Thoracic aorta endothelial cell (primary cell): ENCODE results near the gene UGT2A3. TPM values are rescaled to one million over a fixed set of nuclear protein-coding genes. Genes with fewer than 3 reads are reported as not detected.

Source experiments
- small RNA-seq: library from RNA; depleted of rRNA; stranded (forward); fragments of <200 nt; gene quantifications from one replicate; pipeline ENCODE3, GENCODE V24; 2012
- total RNA-seq: library from RNA; depleted of rRNA; stranded (reverse); fragments of >200 nt; gene quantifications from 2 replicates; pipeline ENCODE4 v1.2.3, GENCODE V29; 2012

The UGT2A3 gene
- total RNA-seq, result not detected in 2 replicates

DNA sequence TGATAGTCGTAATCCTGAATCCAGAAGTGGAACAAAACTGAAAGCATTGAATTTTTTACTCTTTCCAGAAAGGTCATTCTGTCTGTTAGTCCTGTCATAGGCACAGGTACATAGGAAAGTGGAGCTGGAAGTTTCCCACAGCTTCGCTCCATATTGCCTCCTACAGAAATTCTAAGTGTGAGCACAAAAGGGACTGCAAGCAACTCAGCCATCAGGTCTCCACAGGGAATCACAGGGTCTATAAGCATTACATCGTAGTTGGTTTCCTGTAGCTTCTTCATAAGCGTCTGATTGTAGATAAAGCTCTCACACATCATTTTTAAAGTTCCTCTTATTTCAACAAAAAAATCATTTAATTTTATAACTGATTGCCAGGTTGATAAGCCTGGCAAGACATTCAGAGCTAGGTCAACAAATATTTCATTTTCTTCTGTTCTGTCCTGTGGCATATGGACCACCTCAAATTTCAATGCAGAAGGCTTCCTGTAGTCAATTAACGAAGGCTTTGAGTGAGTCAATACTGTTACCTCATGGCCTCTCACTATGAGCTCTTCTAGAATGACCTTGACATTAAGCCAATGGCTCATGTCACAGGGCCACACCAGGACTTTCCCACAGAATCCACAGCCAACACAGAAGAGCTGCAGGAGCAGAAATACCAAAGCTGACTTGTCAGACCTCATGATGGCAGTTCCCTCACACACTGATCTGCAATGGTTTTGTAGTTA, at the start of gene UGT2A3:
UGT2A3 (minus strand) TSS at position 727 of the 728 bp plus-strand sequence; CDS start at position 683, 44 bp downstream.

Small RNA genes within 50 kb of the gene (small RNA-seq; reads per million reads assigned to genes)
- gene AC021146.3 (not detected), gene AC021146.6 (not detected)

Other genes starting within 250 kb of the UGT2A3 start
- not detected in 2 replicates for gene UGT2B10, start 135.8 kb downstream of the UGT2A3 start, total RNA-seq
- not detected in 2 replicates for gene UGT2B7, start 144.7 kb upstream of the UGT2A3 start, total RNA-seq